ENCODE measurements around the gene SEMA7A.

GRCh38 chr15:74410502-74410901 lies 23.3 kb downstream of the SEMA7A start:
- TF ChIP-seq GABPB2 (CRISPR knock-in tag; conservative IDR thresholded peaks at IDR 0.05) (no peak), EP300 (IDR thresholded peaks at IDR 0.05; ENCODE audit: low read length) (no peak), ZNF609 (CRISPR knock-in tag; IDR thresholded peaks at IDR 0.05; ENCODE audit: borderline replicate concordance) (no peak), ZNF140 (CRISPR knock-in tag; IDR thresholded peaks at IDR 0.05) (no peak), ZFP1 (CRISPR knock-in tag; IDR thresholded peaks at IDR 0.05) (no peak), ATF1 (CRISPR knock-in tag; IDR thresholded peaks at IDR 0.05) (no peak), ATF1 (tag; IDR thresholded peaks at IDR 0.05) (no peak), ZNF431 (CRISPR knock-in tag; IDR thresholded peaks at IDR 0.05) (no peak), GMEB1 (CRISPR knock-in tag; IDR thresholded peaks at IDR 0.05) (no peak)

All from K562 (cell line).